Fibroblast of mammary gland (primary cell): ENCODE measurements around the gene MAN2B2.
A peak's percentile ranks its signal among the peaks of the same experiment; 100 is the strongest.

Source experiments
- DNase-seq: peaks from one replicate; pipeline ENCODE4 v3.0.0-alpha.2; 2010; ENCODE audit warnings: low read depth
- H3K4me3 ChIP-seq: 2 replicates; pipeline ENCODE4 v1.5.1; 2011; ENCODE audit warnings: low read depth, mild to moderate bottlenecking, low read length, moderate library complexity; ENCODE audit not compliant: control insufficient read depth
- CTCF ChIP-seq: conservative IDR thresholded peaks from 2 replicates; pipeline ENCODE4 v1.5.1; 2011; ENCODE audit warnings: low read depth, low read length, inconsistent platforms; ENCODE audit not compliant: control insufficient read depth, insufficient read depth

Gene MAN2B2

GRCh38 chr4:6633091-6633906, 58.3 kb downstream of the MAN2B2 start:
- peak; percentile 16 for DNase-seq
- TF ChIP-seq CTCF: no peak
- no peak overlapping the region for H3K4me3 ChIP-seq

- H3K4me3 ChIP-seq: no peak overlapping the region
- no peak for DNase-seq
- TF ChIP-seq CTCF: no peak
Measured at GRCh38 chr4:6634746-6635145, 59.8 kb downstream of the MAN2B2 start.

- no peak for TF ChIP-seq CTCF
- H3K4me3 ChIP-seq: no peak overlapping the region
Measured at GRCh38 chr4:6639137-6639680, 64.2 kb downstream of the MAN2B2 start.

GRCh38 chr4:6640292-6641163, 65.5 kb downstream of the MAN2B2 start, which contains the start of gene MRFAP1:
Gene MRFAP1, plus strand, starts transcription at chr4:6640685. Its CDS starts 178 bp downstream, at chr4:6640863.
- DNase-seq: peak; percentile 92
- no peak for TF ChIP-seq CTCF
- H3K4me3 ChIP-seq: peak within 1 kb of the TSS; percentile 93

More at GRCh38 chr4:6639137-6639680, 64.2 kb downstream of the MAN2B2 start:
- DNase-seq: no peak

GRCh38 chr4:6641164-6641970, 66.4 kb downstream of the MAN2B2 start:
- no peak for TF ChIP-seq CTCF
- peak overlapping the region; percentile 93 for H3K4me3 ChIP-seq
- peak; percentile 51 for DNase-seq

GRCh38 chr4:6641971-6642320, 67.0 kb downstream of the MAN2B2 start:
- no peak for DNase-seq
- peak overlapping the region; percentile 93 for H3K4me3 ChIP-seq
- no peak for TF ChIP-seq CTCF
